ENCODE data around the gene PRKCE. TPM values are rescaled to one million over a fixed set of nuclear protein-coding genes. Genes with fewer than 3 reads are reported as not detected.

Gene PRKCE
- total and polyA plus RNA-seq, 2 donors (not counting 3 experiments of a cell fraction or from before 2014, with no cell fraction given): 27.9 to 33.9 TPM

DNA sequence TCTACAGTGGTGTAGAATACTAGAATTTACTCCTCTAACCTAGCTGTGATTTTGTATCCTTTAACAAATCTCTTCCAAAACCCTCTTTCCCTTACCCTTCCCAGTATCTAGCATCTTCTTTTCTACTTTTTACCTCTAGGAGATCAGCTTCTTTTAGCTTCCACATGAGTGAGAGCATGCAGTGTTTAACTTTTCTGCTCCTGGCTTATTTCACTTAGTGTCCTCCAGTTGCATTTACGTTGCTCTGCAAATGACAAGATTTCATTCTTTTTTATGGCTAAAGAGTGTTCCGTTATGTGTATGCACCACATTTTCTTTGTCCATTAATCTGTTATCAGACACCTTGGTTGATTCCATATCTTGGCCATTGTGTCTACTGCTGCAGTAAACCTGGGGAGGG, 228.5 kb downstream of the PRKCE start:
- no peak overlapping the region for H3K4me3 ChIP-seq (replicated peaks in 1 of 3; ENCODE audit: insufficient read depth in 1 of 3, low read depth in 1 of 3, low read length in 3 of 3)
- no peak overlapping the region for H2AFZ ChIP-seq (ENCODE audit: low read depth, low read length)
- DNase-seq (ENCODE audit: low read depth, low spot score) (no peak), FAIRE-seq (no peak)
- ChIA-PET CTCF (interaction anchor here (0.7 kb wide), 1 partner anchor 10 kb away, joined by 3 read pairs; no protein-coding TSS in a partner anchor), POLR2A (no interaction called here)
- dilution Hi-C loops (cut with MboI; ENCODE audit: extremely low pct_ligation_motif_present, low sequenced_read_pairs) (no loop called here), intact Hi-C loops (cut with micrococcal nuclease) (no loop called here)
- H3K4me1 ChIP-seq (ENCODE audit: control insufficient read depth, extremely low read depth, insufficient read depth, low read length): peaks cover 6% of the 10 kb centered on the region
- no peak overlapping the region for H3K9ac ChIP-seq (replicated peaks; ENCODE audit: extremely low read depth, insufficient read depth, low read length)
- H3K9me1 ChIP-seq (replicated peaks; ENCODE audit: control insufficient read depth, extremely low read depth, insufficient read depth, low read length): no peaks in the 10 kb centered on the region
- TF ChIP-seq FOS (IDR thresholded peaks at IDR 0.05; ENCODE audit: borderline replicate concordance, insufficient read depth, low read length) (no peak), POLR2AphosphoS5 (IDR thresholded peaks at IDR 0.05; ENCODE audit: insufficient read depth, low read depth, low read length) (no peak), POLR2A (IDR thresholded peaks at IDR 0.05; ENCODE audit: low read depth, low read length) (no peak), JUN (IDR thresholded peaks at IDR 0.05; ENCODE audit: borderline replicate concordance, insufficient read depth, insufficient read length, low read depth) (no peak)
- TF ChIP-seq, protein P1, sequence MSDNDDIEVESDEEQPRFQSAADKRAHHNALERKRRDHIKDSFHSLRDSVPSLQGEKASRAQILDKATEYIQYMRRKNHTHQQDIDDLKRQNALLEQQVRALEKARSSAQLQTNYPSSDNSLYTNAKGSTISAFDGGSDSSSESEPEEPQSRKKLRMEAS (IDR thresholded peaks at IDR 0.05; ENCODE audit: insufficient read depth, insufficient read length): no peak
- TF ChIP-seq, protein P2, sequence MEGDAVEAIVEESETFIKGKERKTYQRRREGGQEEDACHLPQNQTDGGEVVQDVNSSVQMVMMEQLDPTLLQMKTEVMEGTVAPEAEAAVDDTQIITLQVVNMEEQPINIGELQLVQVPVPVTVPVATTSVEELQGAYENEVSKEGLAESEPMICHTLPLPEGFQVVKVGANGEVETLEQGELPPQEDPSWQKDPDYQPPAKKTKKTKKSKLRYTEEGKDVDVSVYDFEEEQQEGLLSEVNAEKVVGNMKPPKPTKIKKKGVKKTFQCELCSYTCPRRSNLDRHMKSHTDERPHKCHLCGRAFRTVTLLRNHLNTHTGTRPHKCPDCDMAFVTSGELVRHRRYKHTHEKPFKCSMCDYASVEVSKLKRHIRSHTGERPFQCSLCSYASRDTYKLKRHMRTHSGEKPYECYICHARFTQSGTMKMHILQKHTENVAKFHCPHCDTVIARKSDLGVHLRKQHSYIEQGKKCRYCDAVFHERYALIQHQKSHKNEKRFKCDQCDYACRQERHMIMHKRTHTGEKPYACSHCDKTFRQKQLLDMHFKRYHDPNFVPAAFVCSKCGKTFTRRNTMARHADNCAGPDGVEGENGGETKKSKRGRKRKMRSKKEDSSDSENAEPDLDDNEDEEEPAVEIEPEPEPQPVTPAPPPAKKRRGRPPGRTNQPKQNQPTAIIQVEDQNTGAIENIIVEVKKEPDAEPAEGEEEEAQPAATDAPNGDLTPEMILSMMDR (IDR thresholded peaks at IDR 0.05; ENCODE audit: extremely low read depth in 1 of 2, insufficient read depth in 1 of 2, low read depth in 1 of 2, low read length in 2 of 2): no peak
- H4K20me1 ChIP-seq (replicated peaks; ENCODE audit: control insufficient read depth, extremely low read depth, insufficient read depth, low read length): no peaks in the 10 kb centered on the region
- no TSS peak for BruUV-seq (replicated peaks)
- no peak overlapping the region for H3K4me2 ChIP-seq (ENCODE audit: insufficient read depth, low read length)
- H3K9me3 ChIP-seq (replicated peaks; ENCODE audit: control insufficient read depth, insufficient read depth, low read length): no peaks in the 10 kb centered on the region
- no peaks in the 10 kb centered on the region for H3K27me3 ChIP-seq (ENCODE audit: control insufficient read depth in 2 of 2, insufficient read depth in 2 of 2, low read length in 2 of 2)
- H3K36me3 ChIP-seq (ENCODE audit: control insufficient read depth in 2 of 2, extremely low read depth in 1 of 2, insufficient read depth in 2 of 2, low read length in 2 of 2): no peaks in the 10 kb centered on the region
- H3K27ac ChIP-seq (ENCODE audit: insufficient read depth, low read depth, low read length): no peak overlapping the region
- no peaks in the 10 kb centered on the region for H3K79me2 ChIP-seq (ENCODE audit: control insufficient read depth, insufficient read depth, low read length)
